T1000 (cell line): ENCODE measurements around the gene ZNRF1.

ENCODE experiments used
- DNase-seq: peaks from one replicate; lab custom pipeline; 2025; ENCODE audit warnings: mixed read lengths; lab: John Stamatoyannopoulos, UW

The ZNRF1 gene

DNA sequence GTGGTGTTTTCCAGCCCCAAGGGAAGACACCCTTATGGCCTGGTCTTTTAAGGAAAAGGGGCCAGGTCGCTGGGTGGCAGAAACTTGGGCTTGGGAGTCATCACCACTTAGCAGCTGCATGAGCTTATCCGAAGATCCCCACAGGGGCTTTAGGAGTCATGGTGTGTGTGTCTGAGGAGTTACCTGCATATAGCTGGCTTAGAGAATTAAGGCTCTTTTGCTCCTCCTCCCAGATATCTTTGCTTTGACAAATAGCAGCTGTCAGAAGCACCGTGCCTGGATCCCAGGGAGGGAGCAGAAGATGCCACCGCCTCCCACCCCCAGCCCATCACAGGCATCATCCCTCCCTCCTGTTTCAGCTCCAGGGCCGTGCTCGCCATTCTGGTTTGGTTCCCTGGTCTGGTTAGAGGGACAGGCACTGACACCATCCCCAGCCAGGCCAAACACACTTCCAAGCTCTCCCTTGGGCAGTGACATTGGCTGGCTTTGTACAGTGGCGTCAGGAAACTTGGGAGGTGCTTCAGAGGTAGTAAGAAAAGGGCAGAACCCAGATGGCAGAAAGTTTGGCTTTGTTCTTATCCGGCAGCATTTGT is 100.3 kb downstream of the ZNRF1 start:
- DNase-seq, result no peak

GRCh38 chr16:75099738-75100602 is 101.1 kb downstream of the ZNRF1 start:
- DNase-seq, result no peak

GRCh38 chr16:75100603-75100990 is 101.8 kb downstream of the ZNRF1 start:
- no peak for DNase-seq

- no peak for DNase-seq
Measured at GRCh38 chr16:75101635-75102034, 102.8 kb downstream of the ZNRF1 start.

DNA sequence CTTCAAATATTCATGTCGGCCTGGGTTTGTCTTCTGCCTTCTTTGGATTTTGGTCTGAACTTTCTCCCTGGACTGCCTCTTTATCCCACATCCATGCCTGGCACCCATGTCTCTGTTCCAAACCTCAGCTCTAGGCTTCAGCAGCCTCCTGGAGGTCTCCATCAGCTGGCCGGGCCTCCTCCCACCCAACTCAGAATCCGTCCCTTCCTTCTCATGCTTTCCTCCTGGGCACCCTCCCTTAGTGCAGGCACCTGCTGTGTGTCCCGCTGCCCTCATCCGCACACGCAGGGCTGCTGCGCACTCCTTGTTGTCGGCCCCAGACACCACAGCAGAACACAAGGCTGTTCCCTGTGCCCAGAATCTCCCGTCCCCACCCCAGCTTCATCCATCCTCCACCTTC is 103.8 kb downstream of the ZNRF1 start:
- no peak for DNase-seq

- no peak for DNase-seq
Measured at GRCh38 chr16:75103994-75104393, 105.2 kb downstream of the ZNRF1 start.

DNA sequence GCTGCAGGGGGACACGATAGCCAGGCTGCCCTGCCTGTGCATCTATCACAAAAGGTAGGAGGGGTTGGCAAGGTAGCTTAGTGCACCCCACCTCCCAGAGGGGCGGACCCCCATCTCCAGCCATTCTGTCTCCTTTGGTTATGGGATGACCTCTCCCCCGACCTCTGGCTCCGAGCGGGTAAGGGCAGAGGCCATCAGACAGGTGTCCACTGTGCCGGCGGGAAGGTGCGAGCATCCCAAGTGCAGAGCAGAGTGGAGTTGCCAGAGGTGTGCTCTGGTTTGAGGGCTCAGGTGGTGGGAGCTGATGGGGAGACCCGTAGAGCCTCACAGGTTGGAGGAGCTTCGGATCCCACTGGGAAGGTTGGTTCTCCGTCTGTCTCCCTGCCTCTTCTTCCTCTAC is 106.0 kb downstream of the ZNRF1 start:
- DNase-seq, result no peak

DNA sequence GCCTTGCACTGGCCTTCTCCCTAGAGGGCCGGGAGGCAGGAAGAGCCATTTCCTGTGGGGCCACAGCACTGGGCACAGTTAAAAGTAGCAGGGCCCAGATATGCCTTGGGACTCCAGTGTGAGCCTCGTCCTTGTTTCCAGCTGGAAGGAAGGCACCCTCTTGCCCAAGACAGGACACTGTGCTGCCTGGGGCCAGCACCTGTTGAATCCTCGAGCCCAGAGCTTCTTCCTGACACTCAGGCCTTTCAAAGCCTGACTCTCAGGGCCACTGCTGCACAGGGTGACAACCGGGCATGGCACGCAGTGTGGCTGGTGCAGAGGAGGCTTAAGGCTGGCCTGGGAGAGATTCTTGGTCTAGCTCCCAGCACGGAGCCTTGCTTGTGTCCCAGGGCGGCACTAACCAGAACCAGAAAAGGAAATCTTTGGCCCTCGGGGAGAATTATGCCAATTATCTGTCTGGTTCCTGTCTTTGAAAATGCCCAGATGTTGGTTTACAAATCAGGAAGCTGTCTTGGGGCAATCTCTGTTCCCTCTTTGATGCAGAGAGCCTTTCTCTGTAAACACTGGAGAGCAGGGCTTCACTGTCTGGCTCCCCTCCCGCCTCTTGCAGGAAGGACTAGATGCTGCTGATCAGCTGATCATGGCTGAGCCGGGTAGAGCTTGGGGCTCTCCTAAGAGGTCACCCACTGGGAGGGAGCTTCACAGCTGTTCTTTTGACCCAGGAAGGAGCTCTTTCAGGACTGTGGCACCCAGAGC is 106.7 kb downstream of the ZNRF1 start:
- no peak for DNase-seq

- DNase-seq, result no peak
Measured at GRCh38 chr16:75106351-75107274, 107.8 kb downstream of the ZNRF1 start.

GRCh38 chr16:75107505-75107904 is 108.7 kb downstream of the ZNRF1 start:
- DNase-seq, result no peak

GRCh38 chr16:75108792-75109731 is 110.2 kb downstream of the ZNRF1 start:
- peak; percentile 63 for DNase-seq

GRCh38 chr16:75109732-75110243 is 111.0 kb downstream of the ZNRF1 start:
- DNase-seq, result no peak

DNA sequence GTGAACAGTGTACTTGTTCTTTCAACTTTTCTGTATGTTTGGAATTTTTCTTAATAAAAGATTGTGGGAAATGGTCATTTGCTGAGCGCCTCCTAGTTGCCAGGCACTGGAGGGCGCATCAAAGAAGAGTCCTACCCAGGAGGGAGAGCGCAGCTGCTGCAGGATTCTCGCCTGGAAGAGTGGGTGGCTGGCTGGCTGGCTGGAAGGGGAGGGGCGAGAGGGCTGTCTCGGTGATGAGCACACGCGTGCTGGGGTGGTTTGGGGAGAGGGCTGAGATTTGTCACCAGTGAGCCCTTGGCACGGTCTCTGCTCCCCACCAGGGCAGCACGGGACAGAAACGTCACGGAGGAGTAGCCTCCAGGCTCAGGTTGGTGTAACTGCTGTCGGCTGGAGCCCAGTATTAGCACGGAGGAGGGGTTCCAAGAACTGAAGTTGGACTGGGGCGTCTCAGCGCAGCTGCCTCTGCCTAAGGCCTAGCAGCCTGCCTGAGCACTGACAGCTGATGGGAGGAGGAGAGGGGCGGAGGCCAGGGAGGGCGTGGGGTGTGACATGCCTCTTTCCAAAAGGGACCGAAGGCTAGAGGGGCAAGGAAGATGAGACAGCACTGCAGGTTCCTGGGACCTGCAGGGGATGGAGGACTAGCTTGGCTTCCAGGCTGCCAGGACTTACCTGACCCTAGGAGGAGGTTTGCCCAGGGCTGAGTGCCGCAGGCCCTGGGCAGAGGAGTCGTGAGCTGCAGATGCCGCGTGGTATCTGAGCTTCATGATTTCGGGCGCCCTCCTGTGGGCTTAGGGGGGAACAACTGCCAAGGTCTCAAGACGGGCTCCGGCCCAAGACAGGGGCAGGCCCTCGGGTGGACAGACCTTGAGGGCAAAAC is 112.1 kb downstream of the ZNRF1 start:
- peak; percentile 74 for DNase-seq

DNA sequence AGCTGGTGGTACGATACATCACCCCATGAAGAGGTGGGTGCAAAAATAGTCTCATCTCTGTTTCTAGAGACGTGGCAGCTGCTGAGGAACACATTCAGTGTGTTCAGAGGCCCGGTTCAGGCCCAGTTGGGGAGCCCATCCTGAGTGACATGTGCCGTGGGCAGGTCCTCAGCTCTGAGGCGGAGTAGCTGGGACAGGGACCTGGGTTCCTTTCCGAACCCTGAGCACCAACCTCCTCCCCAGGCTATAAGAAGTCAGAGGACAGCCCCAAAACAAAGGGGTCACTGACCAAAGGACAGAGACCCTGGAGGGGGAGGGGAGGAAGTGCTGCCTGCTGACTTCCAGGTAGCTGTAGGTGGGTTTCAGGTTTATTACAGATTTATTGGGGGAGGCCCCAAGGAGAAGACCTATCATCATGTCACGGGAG is 112.7 kb downstream of the ZNRF1 start:
- no peak for DNase-seq

DNA sequence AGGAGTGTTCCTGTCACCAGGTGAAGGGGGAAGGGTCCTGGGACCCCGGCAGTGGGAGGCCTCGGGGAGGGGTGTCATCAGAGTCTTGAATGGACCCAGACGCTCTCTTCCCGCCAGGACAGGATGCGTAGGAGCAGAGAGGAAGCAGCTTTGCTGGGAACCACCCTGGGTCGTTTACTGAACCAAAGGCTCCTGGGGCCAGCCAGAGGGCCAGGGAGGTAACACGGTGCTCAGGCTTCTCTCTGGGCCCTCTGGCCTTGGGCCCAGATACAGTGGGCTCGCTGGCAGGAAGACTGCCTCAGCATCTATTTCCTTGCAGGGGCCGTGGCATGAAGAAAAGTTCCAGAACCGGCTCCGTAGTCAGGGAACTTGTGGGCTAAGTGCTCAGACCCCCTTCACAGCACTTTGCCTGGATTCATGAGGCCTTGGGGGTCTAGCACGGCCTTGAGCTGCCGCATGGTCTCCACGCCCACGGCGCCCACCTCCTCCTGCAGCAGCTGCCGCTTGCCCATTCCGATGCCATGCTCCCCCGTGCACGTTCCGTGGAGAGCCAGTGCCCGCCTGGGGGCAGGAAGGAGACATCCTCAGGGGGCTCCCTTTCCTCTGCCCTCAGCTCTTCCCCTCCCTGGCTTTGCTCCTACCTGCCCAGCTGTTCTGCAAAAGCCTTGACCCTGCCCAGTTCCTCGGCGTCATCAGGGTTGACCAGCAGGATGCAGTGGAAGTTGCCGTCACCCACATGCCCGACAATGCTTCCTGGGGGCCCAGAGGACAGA is 113.3 kb downstream of the ZNRF1 start:
- DNase-seq, result no peak

DNA sequence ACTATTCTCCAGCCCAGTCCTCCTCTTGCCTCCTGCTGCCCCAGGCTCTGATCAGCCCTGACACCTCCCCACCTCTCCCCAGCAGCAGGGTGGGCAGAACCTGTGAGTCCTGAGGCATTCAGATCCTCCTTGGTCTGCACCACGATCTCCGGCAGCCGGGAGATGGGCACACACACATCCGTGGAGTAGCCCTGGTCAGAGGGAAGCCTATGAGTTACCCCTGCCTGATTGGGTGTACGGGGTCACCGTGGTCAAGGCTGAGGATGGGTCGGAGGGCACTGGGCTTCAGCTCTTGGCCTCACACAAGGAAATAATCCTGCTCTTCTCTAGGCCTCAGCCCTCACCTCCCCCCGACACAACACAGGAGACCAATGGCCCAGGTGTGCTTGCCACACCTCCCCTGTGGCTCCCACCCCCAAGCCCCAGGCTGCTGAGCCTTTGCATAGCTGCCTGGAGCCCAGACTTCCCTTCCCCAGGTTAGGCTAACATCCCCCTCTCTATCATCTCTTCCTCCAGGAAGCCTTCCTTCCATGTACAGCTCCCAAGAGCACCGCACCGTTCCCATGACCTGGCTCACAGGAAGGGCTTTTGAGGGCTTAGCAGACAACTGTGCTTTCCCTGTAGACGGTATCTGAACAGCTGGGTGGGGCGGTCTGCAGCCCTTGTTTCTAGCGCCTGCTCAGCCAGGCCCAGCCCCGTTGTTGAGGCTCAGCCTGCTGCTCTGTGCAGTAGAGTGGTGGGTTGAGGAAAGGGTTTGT is 114.1 kb downstream of the ZNRF1 start:
- no peak for DNase-seq

DNA sequence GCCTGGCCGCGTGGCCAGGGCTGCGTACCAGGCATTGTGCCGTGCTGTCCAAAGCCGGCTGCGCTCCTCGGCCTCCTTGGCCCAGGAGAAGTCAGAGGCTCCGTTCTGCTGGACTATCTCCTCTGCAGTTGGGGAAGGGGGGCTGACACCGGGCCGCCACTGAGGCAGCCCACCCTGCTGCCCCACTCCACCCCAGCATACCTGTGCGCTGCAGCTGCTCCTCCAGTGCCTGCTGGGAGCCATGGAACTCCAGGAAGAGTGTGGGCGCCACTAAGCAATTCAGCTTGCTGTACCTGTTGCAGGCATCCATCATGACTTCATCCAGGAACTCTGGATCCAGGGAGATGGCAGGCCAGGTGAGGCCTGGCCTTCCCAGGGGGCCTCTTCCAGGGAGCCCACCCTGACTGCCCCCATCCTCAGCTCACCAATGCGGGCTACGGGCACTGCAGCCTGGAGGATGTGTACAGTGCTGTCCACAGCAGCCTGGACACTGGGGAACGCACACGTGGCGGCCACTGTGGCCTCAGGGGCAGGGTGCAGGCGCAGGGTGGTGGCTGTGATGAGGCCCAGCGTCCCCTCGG is 114.8 kb downstream of the ZNRF1 start:
- DNase-seq, result no peak
